Neural cell (in vitro differentiated cells): ENCODE results near the gene ERBB4. TPM values are rescaled to one million over a fixed set of nuclear protein-coding genes. Genes with fewer than 3 reads are reported as not detected.

Experiments
- H2AFZ ChIP-seq: fragments of 200-600, 300-800 bp; sonication (generic), shearing (Covaris generic); 2 replicates; pipeline ENCODE4 v1.6.0; 2014; ENCODE audit warnings: low read depth, mild to moderate bottlenecking, antibody characterized with exemption, low read length, moderate library complexity
- H3F3A ChIP-seq: fragments of 200-600 bp; shearing (Covaris generic); 2 replicates; pipeline ENCODE4 v1.6.1; 2016; ENCODE audit warnings: mild to moderate bottlenecking, moderate library complexity, mixed read lengths, antibody characterized with exemption, low read length; ENCODE audit not compliant: insufficient read depth, poor library complexity, severe bottlenecking
- H3K27ac ChIP-seq: fragments of 200-600, 300-800 bp; sonication (generic), shearing (Covaris generic); 2 replicates; pipeline ENCODE4 v1.5.1; 2014; ENCODE audit warnings: mild to moderate bottlenecking, low read length, moderate library complexity
- H3K27me3 ChIP-seq: fragments of 300-800, 200-600 bp; sonication (generic), shearing (Covaris generic); 2 replicates; pipeline ENCODE4 v1.6.0; 2014; ENCODE audit warnings: mild to moderate bottlenecking, low read depth, low read length, moderate library complexity; ENCODE audit not compliant: insufficient read depth
- H3K36me3 ChIP-seq: fragments of 300-800, 200-600 bp; sonication (generic), shearing (Covaris generic); 2 replicates; pipeline ENCODE4 v1.5.1; 2014; ENCODE audit warnings: mild to moderate bottlenecking, antibody characterized with exemption, low read length, moderate library complexity; ENCODE audit not compliant: insufficient read depth
- H3K4me2 ChIP-seq: fragments of 300-800, 200-600 bp; sonication (generic), shearing (Covaris generic); 2 replicates; pipeline ENCODE4 v1.6.0; 2014; ENCODE audit warnings: mild to moderate bottlenecking, low read length
- H3K4me3 ChIP-seq: fragments of 300-800, 200-600 bp; sonication (generic), shearing (Covaris generic); 2 replicates; pipeline ENCODE4 v1.5.1; 2014; ENCODE audit warnings: mild to moderate bottlenecking, low read length, moderate library complexity
- H3K79me2 ChIP-seq: fragments of 200-600 bp; shearing (Covaris generic); replicated peaks from 2 replicates; pipeline ENCODE4 v1.6.0; 2014; ENCODE audit warnings: mild to moderate bottlenecking, low read length, moderate library complexity; ENCODE audit not compliant: insufficient read depth
- H3K9ac ChIP-seq: fragments of 300-800, 200-600 bp; sonication (generic), shearing (Covaris generic); 2 replicates; pipeline ENCODE4 v1.6.1; 2016; ENCODE audit warnings: mild to moderate bottlenecking, low read length, mixed read lengths
- H3K9me2 ChIP-seq: fragments of 200-600 bp; shearing (Covaris generic); 2 replicates; pipeline ENCODE4 v1.6.1; 2016; ENCODE audit warnings: mild to moderate bottlenecking, low read length, mixed read lengths; ENCODE audit not compliant: insufficient read depth
- H3K9me3 ChIP-seq: fragments of 200-600, 300-800 bp; sonication (generic), shearing (Covaris generic); 2 replicates; pipeline ENCODE4 v1.6.1; 2016; ENCODE audit warnings: mild to moderate bottlenecking, mixed run types, low read length, moderate library complexity, mixed read lengths
- H4K20me1 ChIP-seq: fragments of 200-600 bp; shearing (Covaris generic); 2 replicates; pipeline ENCODE4 v1.6.1; 2016; ENCODE audit warnings: mild to moderate bottlenecking, mixed run types; ENCODE audit not compliant: insufficient read depth
- EP300 ChIP-seq: fragments of 450-650 bp; conservative IDR thresholded peaks from 2 replicates; pipeline ENCODE4 v1.6.1; 2014; ENCODE audit warnings: antibody characterized with exemption, mild to moderate bottlenecking, moderate library complexity; ENCODE audit not compliant: poor library complexity, severe bottlenecking
- EZH2 ChIP-seq: fragments of 200-600, 300-800 bp; shearing (Covaris generic), sonication (generic); IDR thresholded peaks from 2 replicates; pipeline ENCODE4 v1.6.1; 2014; ENCODE audit warnings: antibody characterized with exemption, low read length, borderline replicate concordance, mild to moderate bottlenecking; ENCODE audit not compliant: insufficient read depth, poor library complexity, severe bottlenecking
- MXI1 ChIP-seq: fragments of 450-650 bp; conservative IDR thresholded peaks from 2 replicates; pipeline ENCODE4 v1.6.1; 2014; ENCODE audit warnings: antibody characterized with exemption, mild to moderate bottlenecking; ENCODE audit not compliant: poor library complexity, severe bottlenecking
- POLR2AphosphoS5 ChIP-seq: IDR thresholded peaks from 2 replicates; pipeline ENCODE4 v1.6.1; 2012
- RAD21 ChIP-seq: fragments of 450-650 bp; conservative IDR thresholded peaks from 2 replicates; pipeline ENCODE4 v1.6.1; 2014; ENCODE audit warnings: antibody characterized with exemption, mild to moderate bottlenecking, moderate library complexity
- SMC3 ChIP-seq: fragments of 450-650 bp; conservative IDR thresholded peaks from 2 replicates; pipeline ENCODE4 v1.6.1; 2014; ENCODE audit warnings: antibody characterized with exemption, mild to moderate bottlenecking, moderate library complexity; ENCODE audit not compliant: poor library complexity
- TAF1 ChIP-seq: IDR thresholded peaks from 2 replicates; pipeline ENCODE4 v1.6.1; 2012; ENCODE audit warnings: low read depth
- polyA plus RNA-seq: library from polyadenylated mRNA; depleted of rRNA; stranded (reverse); fragments of >200 nt; gene quantifications from 2 replicates; pipeline ENCODE4 v1.2.3, GENCODE V29; 2014
- TF ChIP-seq, protein P1 (sequence below): IDR thresholded peaks from 2 replicates; pipeline ENCODE4 v1.6.1; 2012; ENCODE audit warnings: borderline replicate concordance
- TF ChIP-seq, protein P2 (sequence below): fragments of 450-650 bp; IDR thresholded peaks from 2 replicates; pipeline ENCODE4 v1.5.1; 2014; ENCODE audit warnings: antibody characterized with exemption, mild to moderate bottlenecking, moderate library complexity; ENCODE audit not compliant: poor library complexity, severe bottlenecking

ERBB4 gene
- polyA plus RNA-seq, 1 donor from 2014 or later: 0.69 TPM

DNA sequence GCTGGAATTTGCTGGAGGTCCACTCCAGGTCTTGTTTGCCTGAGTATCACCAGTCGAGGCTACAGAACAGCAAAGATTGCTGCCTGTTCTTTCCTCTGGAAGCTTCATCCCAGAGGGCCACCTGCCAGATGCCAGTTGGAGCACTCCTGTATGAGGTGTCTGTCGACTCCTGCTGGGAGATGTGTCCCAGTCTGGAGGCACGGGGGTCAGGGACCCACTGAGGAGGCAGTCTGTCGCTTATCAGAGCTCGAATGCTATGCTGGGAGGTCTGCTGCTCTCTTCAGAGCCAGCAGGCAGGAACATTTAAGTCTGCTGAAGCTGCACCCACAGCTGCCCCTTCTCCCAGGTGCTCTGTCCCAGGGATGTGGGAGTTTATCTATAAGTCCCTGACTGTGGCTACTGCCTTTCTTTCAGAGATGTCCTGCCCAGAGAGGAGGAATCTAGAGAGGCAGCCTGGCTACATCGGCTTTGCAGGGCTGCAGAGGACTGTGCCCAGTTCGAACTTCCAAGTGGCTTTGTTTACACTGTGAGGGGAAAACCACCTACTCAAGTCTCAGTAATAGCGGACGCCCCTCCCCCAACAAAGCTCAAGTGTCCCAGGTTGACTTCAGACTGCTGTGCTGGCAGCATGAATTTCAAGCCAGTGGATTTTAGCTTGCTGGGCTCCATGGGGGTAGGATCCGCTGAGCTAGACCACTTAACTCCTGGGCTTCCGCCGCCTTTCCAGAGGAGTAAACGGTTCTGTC, 301.1 kb downstream of the ERBB4 start:
- H3K27me3 ChIP-seq: no peaks in the 10 kb centered on the region
- H3K36me3 ChIP-seq: no peaks in the 10 kb centered on the region
- H2AFZ ChIP-seq: no peak overlapping the region
- H3K27ac ChIP-seq: no peak overlapping the region
- H3K79me2 ChIP-seq: no peaks in the 10 kb centered on the region
- H3K9ac ChIP-seq: no peak overlapping the region
- H3K4me3 ChIP-seq: no peak overlapping the region
- TF ChIP-seq POLR2AphosphoS5: no peak
- no peak for TF ChIP-seq SMC3
- no peak for TF ChIP-seq EP300
- TF ChIP-seq TAF1: no peak
- no peak for TF ChIP-seq RAD21
- TF ChIP-seq, protein P1, sequence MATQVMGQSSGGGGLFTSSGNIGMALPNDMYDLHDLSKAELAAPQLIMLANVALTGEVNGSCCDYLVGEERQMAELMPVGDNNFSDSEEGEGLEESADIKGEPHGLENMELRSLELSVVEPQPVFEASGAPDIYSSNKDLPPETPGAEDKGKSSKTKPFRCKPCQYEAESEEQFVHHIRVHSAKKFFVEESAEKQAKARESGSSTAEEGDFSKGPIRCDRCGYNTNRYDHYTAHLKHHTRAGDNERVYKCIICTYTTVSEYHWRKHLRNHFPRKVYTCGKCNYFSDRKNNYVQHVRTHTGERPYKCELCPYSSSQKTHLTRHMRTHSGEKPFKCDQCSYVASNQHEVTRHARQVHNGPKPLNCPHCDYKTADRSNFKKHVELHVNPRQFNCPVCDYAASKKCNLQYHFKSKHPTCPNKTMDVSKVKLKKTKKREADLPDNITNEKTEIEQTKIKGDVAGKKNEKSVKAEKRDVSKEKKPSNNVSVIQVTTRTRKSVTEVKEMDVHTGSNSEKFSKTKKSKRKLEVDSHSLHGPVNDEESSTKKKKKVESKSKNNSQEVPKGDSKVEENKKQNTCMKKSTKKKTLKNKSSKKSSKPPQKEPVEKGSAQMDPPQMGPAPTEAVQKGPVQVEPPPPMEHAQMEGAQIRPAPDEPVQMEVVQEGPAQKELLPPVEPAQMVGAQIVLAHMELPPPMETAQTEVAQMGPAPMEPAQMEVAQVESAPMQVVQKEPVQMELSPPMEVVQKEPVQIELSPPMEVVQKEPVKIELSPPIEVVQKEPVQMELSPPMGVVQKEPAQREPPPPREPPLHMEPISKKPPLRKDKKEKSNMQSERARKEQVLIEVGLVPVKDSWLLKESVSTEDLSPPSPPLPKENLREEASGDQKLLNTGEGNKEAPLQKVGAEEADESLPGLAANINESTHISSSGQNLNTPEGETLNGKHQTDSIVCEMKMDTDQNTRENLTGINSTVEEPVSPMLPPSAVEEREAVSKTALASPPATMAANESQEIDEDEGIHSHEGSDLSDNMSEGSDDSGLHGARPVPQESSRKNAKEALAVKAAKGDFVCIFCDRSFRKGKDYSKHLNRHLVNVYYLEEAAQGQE: no peak
- no peak for TF ChIP-seq EZH2
- TF ChIP-seq MXI1: no peak
- TF ChIP-seq, protein P2, sequence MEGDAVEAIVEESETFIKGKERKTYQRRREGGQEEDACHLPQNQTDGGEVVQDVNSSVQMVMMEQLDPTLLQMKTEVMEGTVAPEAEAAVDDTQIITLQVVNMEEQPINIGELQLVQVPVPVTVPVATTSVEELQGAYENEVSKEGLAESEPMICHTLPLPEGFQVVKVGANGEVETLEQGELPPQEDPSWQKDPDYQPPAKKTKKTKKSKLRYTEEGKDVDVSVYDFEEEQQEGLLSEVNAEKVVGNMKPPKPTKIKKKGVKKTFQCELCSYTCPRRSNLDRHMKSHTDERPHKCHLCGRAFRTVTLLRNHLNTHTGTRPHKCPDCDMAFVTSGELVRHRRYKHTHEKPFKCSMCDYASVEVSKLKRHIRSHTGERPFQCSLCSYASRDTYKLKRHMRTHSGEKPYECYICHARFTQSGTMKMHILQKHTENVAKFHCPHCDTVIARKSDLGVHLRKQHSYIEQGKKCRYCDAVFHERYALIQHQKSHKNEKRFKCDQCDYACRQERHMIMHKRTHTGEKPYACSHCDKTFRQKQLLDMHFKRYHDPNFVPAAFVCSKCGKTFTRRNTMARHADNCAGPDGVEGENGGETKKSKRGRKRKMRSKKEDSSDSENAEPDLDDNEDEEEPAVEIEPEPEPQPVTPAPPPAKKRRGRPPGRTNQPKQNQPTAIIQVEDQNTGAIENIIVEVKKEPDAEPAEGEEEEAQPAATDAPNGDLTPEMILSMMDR: no peak
- H3K9me3 ChIP-seq: no peaks in the 10 kb centered on the region
- H4K20me1 ChIP-seq: no peaks in the 10 kb centered on the region
- H3K4me2 ChIP-seq: no peak overlapping the region
- no peaks in the 10 kb centered on the region for H3K9me2 ChIP-seq
- H3F3A ChIP-seq: no peaks in the 10 kb centered on the region

DNA sequence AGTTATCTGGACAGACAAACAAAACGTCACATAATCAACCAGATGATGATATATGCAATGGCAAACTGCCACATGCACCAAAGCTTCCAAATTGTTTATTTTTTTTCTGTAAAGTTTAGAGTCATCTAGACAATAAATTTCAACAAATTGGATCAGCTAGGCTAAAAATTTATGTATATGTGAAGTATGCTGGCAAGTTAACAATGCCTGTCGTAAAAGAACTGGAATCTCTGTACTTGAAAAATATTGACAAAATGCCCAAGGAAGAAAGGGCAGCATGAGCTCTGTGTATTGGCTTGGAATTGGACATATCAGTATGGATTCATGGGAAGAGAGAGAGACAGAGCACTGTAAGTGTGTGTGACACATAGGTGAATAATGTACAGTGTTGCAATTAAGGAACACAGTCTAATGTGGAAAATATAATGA, 309.8 kb downstream of the ERBB4 start:
- no peak overlapping the region for H3K4me2 ChIP-seq
- H3K9ac ChIP-seq: no peak overlapping the region
- H2AFZ ChIP-seq: no peak overlapping the region

More for the DNA sequence above, 309.8 kb downstream of the ERBB4 start:
- H3K9me2 ChIP-seq: no peaks in the 10 kb centered on the region
- H3K36me3 ChIP-seq: no peaks in the 10 kb centered on the region
- H3F3A ChIP-seq: no peaks in the 10 kb centered on the region
- no peaks in the 10 kb centered on the region for H4K20me1 ChIP-seq
- H3K27me3 ChIP-seq: peaks cover 2% of the 10 kb centered on the region
- no peak overlapping the region for H3K27ac ChIP-seq
- no peaks in the 10 kb centered on the region for H3K9me3 ChIP-seq
- no peak overlapping the region for H3K4me3 ChIP-seq
- no peaks in the 10 kb centered on the region for H3K79me2 ChIP-seq
- TF ChIP-seq SMC3: no peak
- no peak for TF ChIP-seq MXI1
- TF ChIP-seq, protein P1: no peak
- no peak for TF ChIP-seq EZH2
- TF ChIP-seq, protein P2: no peak
- no peak for TF ChIP-seq EP300
- no peak for TF ChIP-seq TAF1
- TF ChIP-seq POLR2AphosphoS5: no peak
- TF ChIP-seq RAD21: no peak
